K562 (cell line): ENCODE results near the gene PERP. TPM values are rescaled to one million over a fixed set of nuclear protein-coding genes. Genes with fewer than 3 reads are reported as not detected.

Experiments used
- ATAC-seq: fragments of 200-7000 bp; cut with Tn5 transposase; 3 replicates; pipeline ENCODE4 v1.9.1; 2020; ENCODE audit warnings: moderate library complexity
- BruUV-seq: library from RNA; stranded (reverse); fragments of 400-500 nt; replicated peaks from 2 replicates; lab custom pipeline; 2021; lab: Mats Ljungman, UMichigan
- CTCF ChIA-PET: fragments of 300-600 bp; formaldehyde crosslinking; extraction: SDS; loops from one replicate; lab custom pipeline; 2021; ENCODE audit warnings: low intra/inter-chr PET ratio; lab: Yijun Ruan, JAX
- POLR2A ChIA-PET: fragments of 300-600, 350-650 bp; sonication (Branson Sonifier 250); formaldehyde crosslinking; extraction: SDS; loops from one replicate; lab custom pipeline; 2021; ENCODE audit warnings: antibody characterized with exemption, inconsistent platforms; lab: Yijun Ruan, JAX
- DNase-seq, 4 experiments: peaks; one replicate each; pipeline versions ENCODE4 v3.0.0 to v3.0.0-alpha.2; 2011 to 2018; ENCODE audit warnings: low spot score in 3 of 4, mixed read lengths in 3 of 4; ENCODE audit errors: extremely low read depth in 1 of 4
- FAIRE-seq: peaks from 2 replicates; lab custom pipeline; 2011; peaks lifted over from hg19 to GRCh38; lab: Jason Lieb, UNC
- H2AFZ ChIP-seq: 2 replicates; pipeline ENCODE4 v1.6.0; 2011; ENCODE audit warnings: low read depth, low read length, control low read depth, inconsistent platforms
- H3K27ac ChIP-seq: fragments of 200-600 bp; 3 replicates; pipeline ENCODE4 v1.8.0; 2011; ENCODE audit warnings: low read depth, mild to moderate bottlenecking, control low read depth, inconsistent platforms, low read length, moderate library complexity, mixed read lengths; ENCODE audit errors: extremely low read depth
- H3K27me3 ChIP-seq, 2 experiments: fragments of 300-600 bp in 1 of 2; 2 replicates in 1 of 2; 3 replicates in 1 of 2; pipeline versions ENCODE4 v1.6.0 to v1.8.0; 2011; ENCODE audit warnings: inconsistent platforms in 2 of 2, low read length in 2 of 2, mild to moderate bottlenecking in 1 of 2, mixed read lengths in 1 of 2, moderate library complexity in 1 of 2; ENCODE audit not compliant: control insufficient read depth in 2 of 2, insufficient read depth in 2 of 2
- H3K36me3 ChIP-seq: fragments of 300-600 bp; 3 replicates; pipeline ENCODE4 v1.8.0; 2011; ENCODE audit warnings: mild to moderate bottlenecking, low read length, inconsistent platforms; ENCODE audit not compliant: control insufficient read depth, insufficient read depth
- H3K4me1 ChIP-seq, 2 experiments: fragments of 200-600 bp in 1 of 2; replicated peaks in 1 of 2; 2 replicates in 1 of 2; 3 replicates in 1 of 2; pipeline versions ENCODE4 v1.5.1 to v1.8.0; 2011; ENCODE audit warnings: inconsistent platforms in 2 of 2, low read length in 2 of 2, mild to moderate bottlenecking in 1 of 2, mixed read lengths in 1 of 2, moderate library complexity in 1 of 2; ENCODE audit not compliant: control insufficient read depth in 2 of 2, insufficient read depth in 2 of 2
- H3K4me2 ChIP-seq: 2 replicates; pipeline ENCODE4 v1.6.1; 2011; ENCODE audit warnings: low read length, control low read depth, inconsistent platforms, mixed read lengths; ENCODE audit not compliant: insufficient read depth
- H3K4me3 ChIP-seq: fragments of 200-600 bp; sonication (generic), shearing (Covaris generic); 2 replicates; pipeline ENCODE4 v1.5.1; 2016; ENCODE audit warnings: control low read depth, inconsistent platforms
- H3K79me2 ChIP-seq: fragments of 200-600 bp; 3 replicates; pipeline ENCODE4 v1.8.0; 2011; ENCODE audit warnings: low read length, inconsistent platforms; ENCODE audit not compliant: control insufficient read depth, insufficient read depth
- H3K9ac ChIP-seq, 2 experiments: 2 replicates each; pipeline versions ENCODE4 v1.6.0 to v1.6.1; 2011; ENCODE audit warnings: low read depth in 2 of 2, low read length in 2 of 2, control low read depth in 1 of 2, inconsistent platforms in 1 of 2, mild to moderate bottlenecking in 1 of 2, mixed read lengths in 1 of 2; ENCODE audit not compliant: insufficient read depth in 1 of 2
- H3K9me1 ChIP-seq: one replicate; pipeline ENCODE4 v1.6.0; 2011; ENCODE audit warnings: inconsistent platforms, mild to moderate bottlenecking, low read length, moderate library complexity; ENCODE audit not compliant: control insufficient read depth, insufficient read depth
- H3K9me3 ChIP-seq: replicated peaks from 2 replicates; pipeline ENCODE4 v1.5.1; 2011; ENCODE audit warnings: low read depth, low read length, inconsistent platforms; ENCODE audit not compliant: control insufficient read depth, insufficient read depth
- H4K20me1 ChIP-seq: replicated peaks from 2 replicates; pipeline ENCODE4 v1.6.1; 2011; ENCODE audit warnings: low read length, inconsistent platforms, mixed read lengths; ENCODE audit not compliant: control insufficient read depth, insufficient read depth
- EGR1 ChIP-seq: fragments of 450-650 bp; conservative IDR thresholded peaks from 2 replicates; pipeline ENCODE4 v1.6.1; 2017; ENCODE audit warnings: mild to moderate bottlenecking
- NCOR1 ChIP-seq: fragments of 450-650 bp; IDR thresholded peaks from 2 replicates; pipeline ENCODE4 v1.6.1; 2016; ENCODE audit warnings: mild to moderate bottlenecking, moderate library complexity
- PRPF4 ChIP-seq: fragments of 200-400 bp; formaldehyde crosslinking; IDR thresholded peaks from one replicate; pipeline ENCODE4 v1.6.1; 2017; ENCODE audit warnings: low read length, low read depth, mild to moderate bottlenecking; ENCODE audit not compliant: insufficient read depth, poor library complexity, severe bottlenecking
- SIRT6 ChIP-seq: IDR thresholded peaks from one replicate; pipeline ENCODE4 v1.6.1; 2012; ENCODE audit warnings: low read depth, mild to moderate bottlenecking, control low read depth, inconsistent platforms, low read length, moderate library complexity
- ZNF431 ChIP-seq: sonication (generic); formaldehyde crosslinking; IDR thresholded peaks from 2 replicates; pipeline ENCODE4 v1.8.0; 2022; ENCODE audit warnings: mild to moderate bottlenecking, missing genetic modification reagents
- WGBS: fragments of 100-300 bp; shearing (Covaris generic); methylation state at CpG from one replicate; pipeline ENCODE4 v1.1.6; 2016; ENCODE audit warnings: low coverage, mixed read lengths; ENCODE audit not compliant: insufficient coverage; ENCODE audit errors: missing lambda C conversion rate; 5-methylcytosine and 5-hydroxymethylcytosine counted together
- in situ Hi-C: fragments of 300-500 bp; cut with MboI; formaldehyde crosslinking; loops from 4 replicates; pipeline ENCODE4 v1.15.0; 2018; ENCODE audit warnings: inconsistent platforms, mixed read lengths
- intact Hi-C: fragments of 100-400 bp; cut with micrococcal nuclease; formaldehyde crosslinking; loops from 2 replicates; pipeline ENCODE4 v1.14.2; 2022
- polyA plus RNA-seq, 8 experiments: library from polyadenylated mRNA; depleted of rRNA in 4 of 8; stranded (reverse) in 5 of 8; unstranded in 3 of 8; fragments of >200 nt; fragmentation: Nextera tagmentation in 2 of 8; fragmentation: Illumina TruSeq in 1 of 8; extraction: Ambion mirVana in 2 of 8; extraction: Trizol in 1 of 8; gene quantifications; 2 replicates each; pipeline versions ENCODE4 v1.2.1 to v1.2.3, GENCODE V29; 2011 to 2014; ENCODE audit warnings: inconsistent platforms in 1 of 8, missing spikeins in 1 of 8
- total RNA-seq, 7 experiments: library from RNA; depleted of rRNA in 6 of 7; stranded (reverse); fragments of >200 nt in 6 of 7; fragmentation: Illumina TruSeq in 2 of 7; extraction: Trizol in 2 of 7; gene quantifications; 2 replicates each; pipeline versions ENCODE4 v1.2.1 to v1.2.3, GENCODE V29; 2011 to 2021; ENCODE audit warnings: low replicate concordance in 1 of 7
- TF ChIP-seq, protein P1 (sequence below): IDR thresholded peaks from 2 replicates; pipeline ENCODE4 v1.6.1; 2014; ENCODE audit warnings: antibody characterized with exemption
- TF ChIP-seq, protein P2 (sequence below): fragments of 250-450 bp; sonication (Bioruptor Pico); IDR thresholded peaks from 2 replicates; pipeline ENCODE4 v1.5.1; 2021; ENCODE audit warnings: mild to moderate bottlenecking
- TF ChIP-seq, protein P3 (sequence below): sonication (generic); formaldehyde crosslinking; IDR thresholded peaks from 2 replicates; pipeline ENCODE4 v1.8.0; 2022; ENCODE audit warnings: mild to moderate bottlenecking, missing genetic modification reagents
- TF ChIP-seq, protein P4 (sequence below): fragments of 250-450 bp; sonication (Bioruptor Pico); IDR thresholded peaks from 2 replicates; pipeline ENCODE4 v1.4.0; 2020; ENCODE audit warnings: borderline replicate concordance

PERP gene
- total and polyA plus RNA-seq, 9 of the 15 experiments (the other 6 are each of a cell fraction or from before 2014, with no cell fraction given), result 0.01 to 0.27 (median 0.05) TPM; not detected in 2

DNA sequence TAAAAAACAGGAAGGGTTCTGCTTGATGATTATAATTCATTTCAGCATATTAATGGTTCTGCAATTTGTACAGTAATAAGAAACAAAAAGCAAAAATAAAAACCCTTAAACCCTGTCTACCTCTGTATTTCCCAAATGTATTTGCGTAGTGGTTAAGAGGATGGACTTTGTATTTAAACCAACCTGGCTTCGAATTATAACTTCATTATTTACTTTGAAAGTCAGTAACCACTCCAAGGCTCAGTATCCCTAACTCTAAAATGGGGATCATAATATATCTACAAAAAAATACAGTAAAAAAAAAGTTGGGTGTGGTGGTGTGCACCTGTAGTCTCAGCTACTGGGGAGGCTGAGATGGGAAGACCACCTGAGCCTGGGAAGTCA lies 21.4 kb downstream of the PERP start:
- Histone ChIP-seq H4K20me1 (no peaks in the 10 kb centered on the region), H3K4me3 (no peak overlapping the region), H3K79me2 (no peaks in the 10 kb centered on the region), H3K9me3 (no peaks in the 10 kb centered on the region), H3K27me3 (no peaks in the 10 kb centered on the region), H2AFZ (no peak overlapping the region), H3K27ac (no peak overlapping the region), H3K36me3 (no peaks in the 10 kb centered on the region), H3K9ac (no peak overlapping the region), H3K4me2 (no peak overlapping the region), H3K9me1 (no peaks in the 10 kb centered on the region), H3K4me1 (no peaks in the 10 kb centered on the region; a peak in 1 of 5 replicates)
- intact Hi-C loops, result no loop called here
- WGBS, result 2% methylated on average over 2 of the region's 2 CpGs
- POLR2A ChIA-PET, result interaction anchor here (1.2 kb wide), 1 partner anchor 9 kb away, joined by 6 read pairs; no protein-coding TSS in a partner anchor
- TF ChIP-seq ZNF431 (CRISPR knock-in tag), result no peak
- TF ChIP-seq, protein P1, sequence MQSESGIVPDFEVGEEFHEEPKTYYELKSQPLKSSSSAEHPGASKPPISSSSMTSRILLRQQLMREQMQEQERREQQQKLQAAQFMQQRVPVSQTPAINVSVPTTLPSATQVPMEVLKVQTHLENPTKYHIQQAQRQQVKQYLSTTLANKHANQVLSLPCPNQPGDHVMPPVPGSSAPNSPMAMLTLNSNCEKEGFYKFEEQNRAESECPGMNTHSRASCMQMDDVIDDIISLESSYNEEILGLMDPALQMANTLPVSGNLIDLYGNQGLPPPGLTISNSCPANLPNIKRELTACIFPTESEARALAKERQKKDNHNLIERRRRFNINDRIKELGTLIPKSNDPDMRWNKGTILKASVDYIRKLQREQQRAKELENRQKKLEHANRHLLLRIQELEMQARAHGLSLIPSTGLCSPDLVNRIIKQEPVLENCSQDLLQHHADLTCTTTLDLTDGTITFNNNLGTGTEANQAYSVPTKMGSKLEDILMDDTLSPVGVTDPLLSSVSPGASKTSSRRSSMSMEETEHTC, result no peak
- TF ChIP-seq, protein P2, sequence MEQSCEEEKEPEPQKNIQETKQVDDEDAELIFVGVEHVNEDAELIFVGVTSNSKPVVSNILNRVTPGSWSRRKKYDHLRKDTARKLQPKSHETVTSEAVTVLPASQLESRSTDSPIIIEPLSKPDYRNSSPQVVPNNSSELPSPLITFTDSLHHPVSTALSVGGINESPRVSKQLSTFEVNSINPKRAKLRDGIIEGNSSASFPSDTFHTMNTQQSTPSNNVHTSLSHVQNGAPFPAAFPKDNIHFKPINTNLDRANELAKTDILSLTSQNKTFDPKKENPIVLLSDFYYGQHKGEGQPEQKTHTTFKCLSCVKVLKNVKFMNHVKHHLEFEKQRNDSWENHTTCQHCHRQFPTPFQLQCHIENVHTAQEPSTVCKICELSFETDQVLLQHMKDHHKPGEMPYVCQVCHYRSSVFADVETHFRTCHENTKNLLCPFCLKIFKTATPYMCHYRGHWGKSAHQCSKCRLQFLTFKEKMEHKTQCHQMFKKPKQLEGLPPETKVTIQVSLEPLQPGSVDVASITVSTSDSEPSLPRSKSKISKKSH (CRISPR knock-in tag), result no peak
- TF ChIP-seq PRPF4, result no peak
- no peak for TF ChIP-seq EGR1
- TF ChIP-seq, protein P3, sequence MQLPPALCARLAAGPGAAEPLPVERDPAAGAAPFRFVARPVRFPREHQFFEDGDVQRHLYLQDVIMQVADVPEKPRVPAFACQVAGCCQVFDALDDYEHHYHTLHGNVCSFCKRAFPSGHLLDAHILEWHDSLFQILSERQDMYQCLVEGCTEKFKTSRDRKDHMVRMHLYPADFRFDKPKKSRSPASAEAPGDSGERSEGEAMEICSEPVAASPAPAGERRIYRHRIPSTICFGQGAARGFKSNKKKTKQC, result no peak
- no peak for TF ChIP-seq NCOR1
- TF ChIP-seq, protein P4, sequence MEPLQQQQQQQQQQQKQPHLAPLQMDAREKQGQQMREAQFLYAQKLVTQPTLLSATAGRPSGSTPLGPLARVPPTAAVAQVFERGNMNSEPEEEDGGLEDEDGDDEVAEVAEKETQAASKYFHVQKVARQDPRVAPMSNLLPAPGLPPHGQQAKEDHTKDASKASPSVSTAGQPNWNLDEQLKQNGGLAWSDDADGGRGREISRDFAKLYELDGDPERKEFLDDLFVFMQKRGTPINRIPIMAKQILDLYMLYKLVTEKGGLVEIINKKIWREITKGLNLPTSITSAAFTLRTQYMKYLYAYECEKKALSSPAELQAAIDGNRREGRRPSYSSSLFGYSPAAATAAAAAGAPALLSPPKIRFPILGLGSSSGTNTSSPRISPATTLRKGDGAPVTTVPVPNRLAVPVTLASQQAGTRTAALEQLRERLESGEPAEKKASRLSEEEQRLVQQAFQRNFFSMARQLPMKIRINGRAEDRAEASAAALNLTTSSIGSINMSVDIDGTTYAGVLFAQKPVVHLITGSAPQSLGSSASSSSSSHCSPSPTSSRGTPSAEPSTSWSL (CRISPR knock-in tag), result no peak
- no peak for TF ChIP-seq SIRT6
- DNase-seq (no peak), FAIRE-seq (no peak), ATAC-seq (no peak)
- in situ Hi-C loops, result no loop called here
- BruUV-seq, result no TSS peak
- CTCF ChIA-PET, result interaction anchor here (0.6 kb wide), 1 partner anchor 8 kb away, joined by 3 read pairs; no protein-coding TSS in a partner anchor
